ENCODE measurements around the gene PNMA8A.
"Not testable (repeated sequence)": the region's sequence is repeated elsewhere in the genome, so short reads cannot be mapped to it uniquely, and the experiment has no call there.

Gene PNMA8A

GRCh38 chr19:46466536-46467196 lies 4.7 kb downstream of the PNMA8A start:
- FAIRE-seq (no peak), DNase-seq (ENCODE audit: low spot score) (no peak)

GRCh38 chr19:46463516-46463915 lies 7.8 kb downstream of the PNMA8A start:
- no peak for DNase-seq (ENCODE audit: low spot score)
- FAIRE-seq, result no peak

- DNase-seq (ENCODE audit: low spot score) (no peak), FAIRE-seq (no peak)
Observed at GRCh38 chr19:46461537-46461936, 9.8 kb downstream of the PNMA8A start.

- FAIRE-seq (no peak), DNase-seq (ENCODE audit: low spot score) (no peak)
Observed at GRCh38 chr19:46460981-46461380, 10.4 kb downstream of the PNMA8A start.

GRCh38 chr19:46460055-46460454 lies 11.3 kb downstream of the PNMA8A start:
- FAIRE-seq (no peak), DNase-seq (ENCODE audit: low spot score) (no peak)

GRCh38 chr19:46456930-46457329 lies 14.4 kb downstream of the PNMA8A start:
- FAIRE-seq (no peak), DNase-seq (ENCODE audit: low spot score) (no peak)

- no peak for FAIRE-seq
- DNase-seq (ENCODE audit: low spot score), result no peak
Observed at GRCh38 chr19:46454244-46454643, 17.1 kb downstream of the PNMA8A start.

GRCh38 chr19:46453661-46454060 lies 17.7 kb downstream of the PNMA8A start:
- FAIRE-seq (no peak), DNase-seq (ENCODE audit: low spot score) (no peak)

- no peak for FAIRE-seq
- DNase-seq (ENCODE audit: low spot score), result no peak
Observed at GRCh38 chr19:46452186-46452585, 19.2 kb downstream of the PNMA8A start.

- FAIRE-seq (no peak), DNase-seq (ENCODE audit: low spot score) (no peak)
Observed at GRCh38 chr19:46451352-46451751, 20.0 kb downstream of the PNMA8A start.

- no peak for DNase-seq (ENCODE audit: low spot score)
- no peak for FAIRE-seq
Observed at GRCh38 chr19:46450737-46451136, 20.6 kb downstream of the PNMA8A start.

GRCh38 chr19:46449228-46449627 lies 22.1 kb downstream of the PNMA8A start:
- FAIRE-seq, result no peak

GRCh38 chr19:46448601-46449000 lies 22.8 kb downstream of the PNMA8A start:
- no peak for DNase-seq (ENCODE audit: low spot score)
- FAIRE-seq, result no peak

More at GRCh38 chr19:46449228-46449627, 22.1 kb downstream of the PNMA8A start:
- no peak for DNase-seq (ENCODE audit: low spot score)

- no peak for DNase-seq (ENCODE audit: low spot score)
- FAIRE-seq, result no peak
Observed at GRCh38 chr19:46447824-46448223, 23.5 kb downstream of the PNMA8A start.

- no peak for FAIRE-seq
- DNase-seq (ENCODE audit: low spot score), result no peak
Observed at GRCh38 chr19:46447006-46447405, 24.4 kb downstream of the PNMA8A start.

- FAIRE-seq (no peak), DNase-seq (ENCODE audit: low spot score) (no peak)
Observed at GRCh38 chr19:46446021-46446420, 25.3 kb downstream of the PNMA8A start.

GRCh38 chr19:46442808-46443450 lies 28.4 kb downstream of the PNMA8A start:
- peak; percentile 37 for DNase-seq (ENCODE audit: low spot score)

GRCh38 chr19:46441866-46442265 lies 29.5 kb downstream of the PNMA8A start:
- DNase-seq (ENCODE audit: low spot score) (no peak), FAIRE-seq (no peak)

More at GRCh38 chr19:46442808-46443450, 28.4 kb downstream of the PNMA8A start:
- peak; percentile 86 for FAIRE-seq

- not testable (repeated sequence) for DNase-seq (ENCODE audit: low spot score); FAIRE-seq
Observed at GRCh38 chr19:46435689-46436088, 35.7 kb downstream of the PNMA8A start.

- FAIRE-seq, result no peak
Observed at GRCh38 chr19:46435009-46435408, 36.4 kb downstream of the PNMA8A start.

GRCh38 chr19:46433470-46433869 lies 37.9 kb downstream of the PNMA8A start:
- DNase-seq (ENCODE audit: low spot score); FAIRE-seq: not testable (repeated sequence)

More at GRCh38 chr19:46435009-46435408, 36.4 kb downstream of the PNMA8A start:
- DNase-seq (ENCODE audit: low spot score), result no peak

GRCh38 chr19:46431824-46432223 lies 39.5 kb downstream of the PNMA8A start:
- FAIRE-seq, result no peak
- DNase-seq (ENCODE audit: low spot score), result no peak

GRCh38 chr19:46429999-46430398 lies 41.4 kb downstream of the PNMA8A start:
- FAIRE-seq, result no peak
- no peak for DNase-seq (ENCODE audit: low spot score)

Measured in RCC 7860 (cell line).